Lower lobe of right lung (tissue), 2 donors: ENCODE measurements around the gene SRSF1. TPM values are rescaled to one million over a fixed set of nuclear protein-coding genes. Genes with fewer than 3 reads are reported as not detected.
A peak's percentile ranks its signal among the peaks of the same experiment; 100 is the strongest.

ENCODE experiments used
- ATAC-seq, 2 donors: fragments of 200-7000 bp; cut with Tn5 transposase; one replicate each; pipeline ENCODE4 v1.9.1; 2020 to 2022; ENCODE audit warnings: mild to moderate bottlenecking in 2 of 2, moderate library complexity in 2 of 2
- DNase-seq: peaks from one replicate; pipeline ENCODE4 v3.0.0-alpha.2; 2020
- H3K27ac ChIP-seq: fragments of 200-600 bp; one replicate; pipeline ENCODE4 v1.8.0; 2022
- H3K27me3 ChIP-seq: fragments of 200-600 bp; one replicate; pipeline ENCODE4 v1.8.0; 2022; ENCODE audit warnings: low read depth
- H3K36me3 ChIP-seq: fragments of 200-600 bp; one replicate; pipeline ENCODE4 v1.8.0; 2022; ENCODE audit warnings: mild to moderate bottlenecking
- H3K4me1 ChIP-seq: fragments of 200-600 bp; one replicate; pipeline ENCODE4 v1.8.0; 2022
- H3K4me3 ChIP-seq: fragments of 200-600 bp; one replicate; pipeline ENCODE4 v1.8.0; 2022; ENCODE audit warnings: mild to moderate bottlenecking
- H3K9me3 ChIP-seq: fragments of 200-600 bp; one replicate; pipeline ENCODE4 v1.8.0; 2022
- CTCF ChIP-seq: fragments of 200-600 bp; IDR thresholded peaks from one replicate; pipeline ENCODE4 v1.8.0; 2022; ENCODE audit warnings: antibody characterized with exemption, mild to moderate bottlenecking
- intact Hi-C: fragments of 100-400 bp; cut with DNase I; formaldehyde crosslinking; loops from one replicate; pipeline ENCODE4 v1.11.0; 2022
- total RNA-seq: library from RNA; stranded (reverse); fragmentation: NEBNext Ultra II Directional; extraction: Animal tissue kit (Norgen Biotek cat#: 25700); gene quantifications from one replicate; pipeline ENCODE4 v1.2.1, GENCODE V29; 2021
- donor health status: DM: no; HTN: yes; CAD: no; lungs with severe emphysema.

The SRSF1 gene
- total RNA-seq, 1 donor from 2014 or later: 159 TPM

- intact Hi-C loops: loop anchor here (10.0 kb wide), 2 partner anchors 99 to 139 kb away; partner anchors contain the start of gene MRPS23
- ATAC-seq: peak in 1 of 2 donors; percentile 44
- H3K27me3 ChIP-seq: no peaks in the 10 kb centered on the region
- no peak for TF ChIP-seq CTCF
- peaks cover 36% of the 10 kb centered on the region for H3K4me1 ChIP-seq
- peaks cover 14% of the 10 kb centered on the region for H3K36me3 ChIP-seq
- H3K9me3 ChIP-seq: no peaks in the 10 kb centered on the region
- no peak overlapping the region for H3K4me3 ChIP-seq
- no peak for DNase-seq
- H3K27ac ChIP-seq: no peak overlapping the region
These were observed 13.3 kb downstream of the SRSF1 start for GRCh38 chr17:57993471-57994365.

GRCh38 chr17:57991537-57991936, 15.5 kb downstream of the SRSF1 start:
- no peak for ATAC-seq
- Histone ChIP-seq H3K27me3 (no peaks in the 10 kb centered on the region), H3K27ac (no peak overlapping the region), H3K36me3 (no peaks in the 10 kb centered on the region), H3K9me3 (no peaks in the 10 kb centered on the region), H3K4me1 (peaks cover 40% of the 10 kb centered on the region), H3K4me3 (no peak overlapping the region)
- intact Hi-C loops: loop anchor here (10.0 kb wide), 2 partner anchors 97 to 137 kb away; partner anchors contain the start of gene MRPS23
- TF ChIP-seq CTCF: no peak
- no peak for DNase-seq

- peaks cover 55% of the 10 kb centered on the region for H3K4me1 ChIP-seq
- H3K36me3 ChIP-seq: no peaks in the 10 kb centered on the region
- no peak for TF ChIP-seq CTCF
- no peak overlapping the region for H3K27ac ChIP-seq
- no peaks in the 10 kb centered on the region for H3K27me3 ChIP-seq
- intact Hi-C loops: loop anchor here (10.0 kb wide), 2 partner anchors 95 to 135 kb away; partner anchors contain the start of gene MRPS23
- DNase-seq (no peak), ATAC-seq (no peak)
- H3K9me3 ChIP-seq: no peaks in the 10 kb centered on the region
- no peak overlapping the region for H3K4me3 ChIP-seq
These were observed 17.0 kb downstream of the SRSF1 start for GRCh38 chr17:57990037-57990436.

- intact Hi-C loops: no loop called here
- DNase-seq (peak; percentile 83), ATAC-seq (peak; percentile 80 to 86)
- H3K4me1 ChIP-seq: peaks cover 58% of the 10 kb centered on the region
- no peaks in the 10 kb centered on the region for H3K9me3 ChIP-seq
- peak overlapping the region; percentile 88 for H3K4me3 ChIP-seq
- H3K27ac ChIP-seq: peak overlapping the region; percentile 97
- H3K27me3 ChIP-seq: no peaks in the 10 kb centered on the region
- no peaks in the 10 kb centered on the region for H3K36me3 ChIP-seq
- no peak for TF ChIP-seq CTCF
These were observed 18.5 kb downstream of the SRSF1 start for GRCh38 chr17:57988301-57989250.

- intact Hi-C loops: no loop called here
- Histone ChIP-seq H3K36me3 (peaks cover 7% of the 10 kb centered on the region), H3K4me1 (peaks cover 58% of the 10 kb centered on the region), H3K27ac (peak within 1 kb of the TSS; percentile 97), H3K4me3 (peak within 1 kb of the TSS; percentile 88), H3K27me3 (no peaks in the 10 kb centered on the region), H3K9me3 (no peaks in the 10 kb centered on the region)
- peak; percentile 90 for DNase-seq
- no peak for TF ChIP-seq CTCF
- peak; percentile 81 to 85 for ATAC-seq
These were observed 19.3 kb downstream of the SRSF1 start, which contains the start of gene VEZF1 for GRCh38 chr17:57987581-57988300. TSS of gene VEZF1 (minus strand) at chr17:57988254. CDS start at chr17:57988111, 143 bp downstream.
